ENCODE results near the gene RPL9.
"Not testable (repeated sequence)": the region's sequence is repeated elsewhere in the genome, so short reads cannot be mapped to it uniquely, and the experiment has no call there.

The RPL9 gene

GRCh38 chr4:39426728-39427127 is 32.0 kb downstream of the RPL9 start:
- FAIRE-seq = no peak
- no peak for DNase-seq (ENCODE audit: insufficient read length, low spot score)
- no peak for TF ChIP-seq POLR2A (IDR thresholded peaks at IDR 0.05; ENCODE audit: low read depth, low read length)

- DNase-seq (ENCODE audit: insufficient read length, low spot score); FAIRE-seq: not testable (repeated sequence)
These were observed 33.4 kb downstream of the RPL9 start for GRCh38 chr4:39425297-39425696.

DNA sequence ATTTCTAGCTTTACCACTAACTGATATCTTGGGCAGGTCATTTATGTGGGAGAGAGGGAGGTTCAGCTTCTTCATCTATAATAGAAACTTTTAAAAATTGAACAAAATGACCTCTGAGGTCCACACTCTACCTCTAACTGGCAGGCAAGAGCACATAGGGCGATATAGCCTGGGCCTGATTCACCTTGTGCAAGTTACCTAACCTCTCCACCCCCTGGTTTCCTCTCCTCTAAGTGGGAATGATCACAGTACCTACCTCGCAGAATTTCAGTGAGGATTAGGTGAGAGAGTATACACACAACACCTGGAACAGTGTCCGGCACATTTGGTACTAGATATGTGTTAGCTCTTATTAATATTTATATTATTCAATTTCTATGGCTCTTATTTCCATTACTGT is 36.5 kb downstream of the RPL9 start:
- DNase-seq (ENCODE audit: insufficient read length, low spot score) = no peak
- FAIRE-seq = no peak
- TF ChIP-seq POLR2A (IDR thresholded peaks at IDR 0.05; ENCODE audit: low read depth, low read length) = no peak

- DNase-seq (ENCODE audit: insufficient read length, low spot score) (no peak), FAIRE-seq (no peak)
- TF ChIP-seq POLR2A (IDR thresholded peaks at IDR 0.05; ENCODE audit: low read depth, low read length) = no peak
These were observed 42.9 kb downstream of the RPL9 start for GRCh38 chr4:39415678-39416283.

- DNase-seq (ENCODE audit: insufficient read length, low spot score); FAIRE-seq: not testable (repeated sequence)
These were observed 47.2 kb downstream of the RPL9 start for GRCh38 chr4:39411561-39411960.

- no peak for FAIRE-seq
These were observed 48.3 kb downstream of the RPL9 start for GRCh38 chr4:39410415-39410814.

GRCh38 chr4:39407584-39407885 is 51.2 kb downstream of the RPL9 start:
- TF ChIP-seq POLR2A (IDR thresholded peaks at IDR 0.05; ENCODE audit: low read depth, low read length) = no peak
- DNase-seq (ENCODE audit: insufficient read length, low spot score) (no peak), FAIRE-seq (no peak)

More at GRCh38 chr4:39410415-39410814, 48.3 kb downstream of the RPL9 start:
- TF ChIP-seq POLR2A (IDR thresholded peaks at IDR 0.05; ENCODE audit: low read depth, low read length) = no peak
- no peak for DNase-seq (ENCODE audit: insufficient read length, low spot score)

DNA sequence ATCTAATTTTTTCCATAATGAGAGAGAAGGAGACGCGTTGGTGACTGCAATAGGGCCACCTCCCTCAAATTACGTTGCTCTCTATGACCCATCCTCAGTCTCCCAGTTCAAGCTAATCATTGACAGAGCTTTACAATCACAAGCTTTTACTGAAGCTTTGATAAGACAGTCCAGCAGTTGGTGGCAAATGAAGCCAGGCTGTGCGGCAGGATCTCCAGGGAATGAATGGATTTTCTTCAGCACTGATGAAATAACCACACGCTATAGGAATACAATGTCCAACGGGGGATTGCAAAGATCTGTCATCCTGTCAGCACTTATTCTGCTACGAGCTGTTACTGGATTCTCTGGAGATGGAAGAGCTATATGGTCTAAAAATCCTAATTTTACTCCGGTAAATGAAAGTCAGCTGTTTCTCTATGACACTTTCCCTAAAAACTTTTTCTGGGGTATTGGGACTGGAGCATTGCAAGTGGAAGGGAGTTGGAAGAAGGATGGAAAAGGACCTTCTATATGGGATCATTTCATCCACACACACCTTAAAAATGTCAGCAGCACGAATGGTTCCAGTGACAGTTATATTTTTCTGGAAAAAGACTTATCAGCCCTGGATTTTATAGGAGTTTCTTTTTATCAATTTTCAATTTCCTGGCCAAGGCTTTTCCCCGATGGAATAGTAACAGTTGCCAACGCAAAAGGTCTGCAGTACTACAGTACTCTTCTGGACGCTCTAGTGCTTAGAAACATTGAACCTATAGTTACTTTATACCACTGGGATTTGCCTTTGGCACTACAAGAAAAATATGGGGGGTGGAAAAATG is 51.7 kb downstream of the RPL9 start, which contains the start of gene KLB:
KLB (plus strand) TSS at position 168 of the 821 bp plus-strand sequence; CDS start at position 188, 20 bp downstream.
- DNase-seq (ENCODE audit: insufficient read length, low spot score) (no peak), FAIRE-seq (no peak)
- no peak for TF ChIP-seq POLR2A (IDR thresholded peaks at IDR 0.05; ENCODE audit: low read depth, low read length)

Data from H54 (cell line).